GM19372 (cell line): Measurements from ENCODE around the gene NECAB2.

Source experiments
- ATAC-seq: cut with Tn5 transposase; IDR thresholded peaks from one replicate; pipeline ENCODE4 v1.9.1; 2021; ENCODE audit warnings: mild to moderate bottlenecking, low read depth, moderate library complexity; ENCODE audit not compliant: unreplicated experiment

The NECAB2 gene

DNA sequence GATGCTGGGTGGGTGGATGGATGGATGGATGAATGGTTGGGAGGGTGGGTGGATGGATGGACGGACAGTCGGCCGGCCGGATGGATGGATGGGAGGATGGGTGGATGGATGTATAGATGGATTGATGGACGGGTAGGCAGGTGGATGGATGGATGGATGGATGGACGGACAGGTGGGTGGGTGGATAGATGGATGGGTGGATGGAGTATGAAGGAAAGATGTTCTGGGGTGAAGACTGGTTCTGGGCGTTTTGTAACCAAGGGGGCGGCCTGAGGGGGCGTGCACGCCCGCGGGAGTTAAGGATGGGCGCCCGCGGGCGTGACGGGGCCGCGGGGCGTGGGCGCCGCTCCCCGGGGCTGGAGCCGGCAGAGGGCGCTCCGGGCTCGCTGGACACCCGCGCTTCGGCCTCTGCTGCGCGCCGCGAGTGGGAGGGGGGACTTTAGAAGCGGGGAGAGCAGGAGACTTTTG, at the start of gene NECAB2:
Gene NECAB2 (plus strand): TSS at position 407 of the 468 bp plus-strand sequence. CDS start 405 bp downstream, outside the sequence.
- no peak for ATAC-seq

DNA sequence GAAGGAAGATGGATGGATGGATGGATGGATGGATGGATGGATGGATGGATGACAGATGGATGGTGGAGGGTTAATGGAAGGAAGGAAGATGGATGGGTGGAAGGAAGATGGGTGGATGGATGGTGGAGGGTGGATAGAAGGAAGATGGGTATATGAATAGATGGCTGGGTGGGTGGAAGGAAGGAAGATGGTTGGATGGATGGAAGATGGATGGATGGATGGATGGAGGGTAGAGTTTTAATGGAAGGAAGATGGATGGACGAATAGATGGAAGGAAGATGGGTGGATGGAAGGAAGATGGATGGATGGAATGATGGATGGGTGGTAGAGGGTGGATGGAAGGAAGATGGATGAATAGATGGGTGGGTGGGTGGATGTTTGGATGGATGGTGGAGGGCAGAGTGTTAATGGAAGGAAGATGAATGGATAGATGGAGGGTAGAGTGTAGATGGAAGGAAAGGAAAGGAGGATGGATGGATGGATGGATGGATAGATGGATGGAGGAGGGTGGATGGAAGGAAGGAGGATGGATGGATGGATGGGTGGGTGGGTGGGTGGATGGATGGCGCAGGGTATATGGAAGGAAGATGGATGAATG, 47.1 kb upstream of the NECAB2 start:
- ATAC-seq, result no peak

DNA sequence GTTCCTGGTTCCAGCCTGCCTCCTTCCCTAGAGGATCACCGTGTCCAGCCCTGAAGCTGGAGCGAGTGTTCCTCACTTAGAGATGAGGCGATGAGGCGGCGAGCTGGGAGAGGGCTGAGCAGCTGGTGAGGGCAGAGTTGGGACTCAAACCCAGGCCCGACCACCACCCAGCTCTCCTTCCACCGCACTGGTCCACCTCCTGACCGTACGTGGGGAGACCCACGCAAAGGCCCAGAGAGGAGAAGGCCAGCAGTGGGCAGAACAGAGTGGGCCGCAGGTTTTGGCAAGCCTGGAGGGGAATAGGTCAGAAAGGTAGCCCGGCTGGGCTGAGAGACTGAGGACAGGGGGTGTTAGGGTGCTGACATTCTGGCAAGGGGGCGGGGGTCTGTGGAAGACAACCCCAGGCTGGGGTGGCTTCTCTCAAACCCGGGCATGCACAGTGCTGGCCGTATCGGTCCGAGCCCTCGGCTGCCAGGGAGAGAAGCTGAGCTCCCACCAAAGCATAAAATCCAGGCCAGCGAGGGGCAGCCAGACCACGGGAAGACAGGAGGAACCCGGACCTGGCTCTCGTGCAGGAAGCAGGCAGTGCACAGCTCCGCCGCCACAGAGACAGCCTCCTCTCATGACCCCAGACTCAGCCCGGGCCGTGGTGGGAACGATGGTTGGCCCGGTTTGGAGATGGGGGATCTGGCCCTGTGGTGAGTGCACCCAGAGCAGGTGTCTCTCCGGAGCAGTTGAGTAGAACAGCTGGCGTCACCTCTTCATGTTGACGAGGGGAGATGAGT, 44.3 kb upstream of the NECAB2 start:
- no peak for ATAC-seq

DNA sequence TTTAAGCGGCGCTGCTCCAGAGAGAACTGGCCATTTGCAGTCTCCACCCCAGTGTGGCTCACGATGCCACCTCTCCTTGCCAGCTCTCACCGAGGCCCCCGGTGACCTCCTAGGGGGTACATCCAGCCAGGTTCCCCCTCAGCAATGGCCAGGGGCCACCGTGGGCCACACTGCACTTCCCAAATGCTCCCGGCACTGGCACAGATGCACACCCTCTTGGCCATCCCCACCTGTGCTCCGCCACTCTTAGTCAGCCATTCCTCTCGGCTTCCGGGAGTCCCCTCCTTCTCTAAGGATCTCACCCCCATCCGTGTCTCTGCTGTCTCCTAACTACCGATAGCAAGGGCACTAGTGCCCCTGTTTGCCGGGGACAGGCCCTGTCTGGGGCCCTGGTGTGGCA, 43.4 kb upstream of the NECAB2 start:
- no peak for ATAC-seq

DNA sequence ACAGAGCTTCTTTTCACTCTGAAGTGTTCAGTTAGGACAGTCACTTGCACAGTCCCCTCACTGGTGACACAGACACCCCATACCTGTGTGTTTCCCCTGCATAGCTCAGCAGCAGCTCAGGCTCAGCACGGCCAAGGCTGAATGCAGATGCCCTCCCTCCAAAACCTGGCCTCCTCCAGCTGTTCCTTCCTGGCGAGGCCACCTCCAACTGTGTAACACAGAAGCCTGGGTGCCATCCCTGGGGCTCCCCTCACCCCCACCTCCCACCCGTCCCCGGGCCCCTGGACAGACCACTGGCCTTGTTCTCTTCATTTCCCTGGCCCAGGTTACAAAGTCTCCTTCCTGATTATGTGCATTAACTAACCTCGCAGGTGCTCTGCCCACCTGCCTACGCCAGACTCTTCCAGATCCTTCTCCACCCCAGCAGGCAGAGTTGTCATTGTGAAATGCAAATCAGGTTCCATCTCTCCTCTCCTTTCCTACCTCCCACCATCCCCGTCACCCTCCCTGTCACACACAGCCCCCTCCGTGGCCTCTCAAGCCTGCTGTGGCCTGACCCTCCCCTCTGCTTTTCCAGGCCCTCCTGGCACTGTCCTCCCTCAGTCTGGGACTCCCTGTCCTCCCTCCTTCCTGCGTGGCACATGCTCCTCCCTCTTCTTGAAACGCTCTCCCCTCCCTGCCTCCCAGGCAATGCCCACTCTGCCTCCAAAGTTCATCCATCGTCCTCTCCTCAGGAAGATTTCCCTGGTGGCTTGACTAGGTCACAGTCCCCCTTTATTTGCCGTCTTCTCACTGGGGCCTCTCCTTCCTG, 42.7 kb upstream of the NECAB2 start:
- ATAC-seq, result no peak

DNA sequence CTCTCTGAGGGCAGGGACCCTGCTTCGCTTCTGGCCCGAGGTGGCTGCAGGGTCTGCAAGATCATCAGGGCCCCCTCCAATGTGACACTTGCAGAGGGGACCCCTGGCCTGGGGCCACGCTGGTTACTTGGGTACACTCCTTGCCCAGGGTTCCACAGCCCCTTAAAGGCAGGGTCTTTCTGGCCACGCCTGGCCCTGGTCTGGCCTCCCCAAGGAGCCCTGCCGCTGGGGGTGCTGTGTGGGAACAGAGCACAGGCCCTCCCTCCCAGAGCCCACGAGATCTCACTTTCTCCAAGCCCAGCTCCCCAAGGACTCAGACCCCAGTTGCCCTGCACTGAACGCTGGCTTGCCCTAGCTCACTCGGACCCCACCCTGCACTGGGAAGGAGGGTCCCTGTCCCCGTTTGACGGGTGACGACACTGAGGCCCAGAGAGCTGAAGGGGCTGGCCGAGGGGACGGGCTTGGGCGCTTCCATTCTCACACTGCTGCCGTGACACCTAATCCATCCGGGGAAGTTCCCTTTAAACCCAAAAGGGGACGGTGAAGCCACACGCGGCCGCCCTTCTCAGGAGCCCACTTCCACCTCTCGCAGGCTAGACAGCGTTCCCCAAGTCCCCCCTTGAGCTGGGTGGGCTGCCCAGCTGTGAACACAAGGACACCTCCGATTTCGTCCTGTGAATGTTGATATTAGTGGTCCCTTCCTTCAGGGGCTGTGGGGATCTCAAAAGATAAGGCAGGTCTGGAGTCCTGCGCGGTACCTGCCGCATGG, 41.9 kb upstream of the NECAB2 start:
- ATAC-seq, result no peak

DNA sequence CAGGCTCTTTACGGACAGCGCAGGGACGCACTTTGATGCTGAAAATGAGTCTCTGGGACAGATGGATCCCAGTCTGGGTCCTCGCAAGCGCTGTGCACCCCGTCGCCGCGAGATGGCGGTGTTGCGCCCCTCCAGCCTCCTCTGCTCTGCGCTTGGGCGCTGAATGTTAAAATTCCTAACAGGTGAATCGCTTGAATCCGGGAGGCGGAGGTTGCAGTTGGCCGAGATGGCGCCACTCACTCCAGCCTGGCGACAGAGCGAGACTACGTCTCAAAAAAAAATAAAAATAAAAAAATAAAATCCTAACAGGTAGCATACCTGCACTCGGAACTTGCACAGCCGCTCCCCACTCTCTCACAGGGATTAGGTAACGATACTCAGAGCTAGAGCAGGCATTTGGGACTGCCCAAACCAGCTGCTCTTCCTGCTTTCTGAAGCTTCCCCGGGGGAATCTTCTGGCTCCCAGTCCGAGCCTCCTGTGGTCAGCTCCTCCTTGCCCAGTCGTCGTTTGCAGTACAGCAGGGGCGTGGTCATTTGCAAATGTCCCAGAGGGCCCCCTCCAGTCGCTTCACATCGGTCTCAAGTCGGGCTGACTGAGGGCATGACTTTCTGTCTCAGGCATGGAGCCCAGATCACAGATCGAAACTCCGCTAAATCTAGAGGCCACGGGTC, 41.2 kb upstream of the NECAB2 start:
- ATAC-seq, result peak; percentile 68

DNA sequence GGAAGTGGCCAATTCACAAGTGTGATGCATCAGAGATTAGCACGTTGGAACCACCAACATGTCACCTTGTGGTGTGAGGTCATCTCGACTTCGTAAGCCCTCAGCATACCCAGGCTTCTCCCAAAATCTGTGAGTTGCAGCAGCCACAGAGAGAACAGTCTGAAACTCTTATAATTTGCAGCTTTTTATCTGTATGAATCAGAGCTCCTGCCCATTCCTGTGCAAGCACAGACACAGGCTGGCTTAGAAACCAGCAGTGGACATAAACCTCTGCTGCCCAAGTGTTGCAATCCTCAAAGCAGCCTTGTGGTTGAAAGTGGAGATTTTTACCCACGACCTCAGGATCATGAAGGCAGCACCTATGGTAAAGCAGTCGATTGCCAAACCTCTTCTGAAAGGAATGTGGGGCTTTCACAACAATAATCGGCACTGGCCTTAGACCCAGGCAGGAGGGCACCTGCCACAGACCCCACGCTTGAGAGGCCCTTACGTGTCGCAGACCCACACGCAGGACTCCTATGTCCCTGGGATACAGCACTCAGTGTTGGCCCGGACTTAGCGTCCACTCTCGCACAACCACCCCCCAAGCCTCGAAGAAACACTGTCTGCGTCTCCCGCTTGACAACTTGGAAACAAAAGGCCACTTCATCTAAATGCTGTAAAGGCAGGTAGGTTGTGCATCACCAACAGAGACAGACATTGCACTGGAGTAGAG, 39.5 kb upstream of the NECAB2 start:
- no peak for ATAC-seq

DNA sequence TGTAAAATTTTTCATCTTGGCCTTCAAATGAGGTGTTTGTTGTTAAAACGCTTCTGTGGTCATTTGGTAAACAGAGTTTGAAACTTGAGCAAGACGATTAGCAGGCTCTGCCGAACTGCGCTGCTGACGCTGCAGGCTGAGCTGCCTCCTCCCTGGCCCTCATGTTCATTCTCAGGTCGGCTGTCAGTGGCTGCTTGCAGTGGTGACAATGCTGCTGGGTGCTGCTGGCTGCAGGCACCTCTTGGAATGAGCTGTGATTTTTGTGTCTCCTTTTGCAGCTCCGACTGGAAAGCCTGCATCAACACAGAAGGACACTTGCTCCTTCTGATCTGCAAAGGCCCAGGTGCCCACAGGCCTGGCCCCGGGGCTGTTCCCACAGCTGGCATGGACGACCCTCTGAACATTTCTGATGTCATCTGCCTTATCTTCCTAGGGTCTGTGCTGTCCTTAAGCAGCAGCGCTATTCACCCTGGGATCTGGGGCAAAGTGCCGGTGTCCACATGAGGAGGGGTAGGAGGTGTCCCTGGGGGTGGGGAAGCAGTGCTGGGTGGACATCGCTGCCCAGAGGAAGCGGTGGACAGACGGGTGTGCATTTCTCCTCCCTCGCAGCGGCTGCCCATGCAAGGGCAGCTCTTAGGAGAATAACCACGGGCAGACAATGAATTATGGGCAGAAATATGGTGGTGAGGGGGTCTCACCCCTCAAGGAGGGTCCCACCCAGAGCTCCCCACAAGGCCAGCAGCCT, 38.1 kb upstream of the NECAB2 start:
- ATAC-seq, result no peak

DNA sequence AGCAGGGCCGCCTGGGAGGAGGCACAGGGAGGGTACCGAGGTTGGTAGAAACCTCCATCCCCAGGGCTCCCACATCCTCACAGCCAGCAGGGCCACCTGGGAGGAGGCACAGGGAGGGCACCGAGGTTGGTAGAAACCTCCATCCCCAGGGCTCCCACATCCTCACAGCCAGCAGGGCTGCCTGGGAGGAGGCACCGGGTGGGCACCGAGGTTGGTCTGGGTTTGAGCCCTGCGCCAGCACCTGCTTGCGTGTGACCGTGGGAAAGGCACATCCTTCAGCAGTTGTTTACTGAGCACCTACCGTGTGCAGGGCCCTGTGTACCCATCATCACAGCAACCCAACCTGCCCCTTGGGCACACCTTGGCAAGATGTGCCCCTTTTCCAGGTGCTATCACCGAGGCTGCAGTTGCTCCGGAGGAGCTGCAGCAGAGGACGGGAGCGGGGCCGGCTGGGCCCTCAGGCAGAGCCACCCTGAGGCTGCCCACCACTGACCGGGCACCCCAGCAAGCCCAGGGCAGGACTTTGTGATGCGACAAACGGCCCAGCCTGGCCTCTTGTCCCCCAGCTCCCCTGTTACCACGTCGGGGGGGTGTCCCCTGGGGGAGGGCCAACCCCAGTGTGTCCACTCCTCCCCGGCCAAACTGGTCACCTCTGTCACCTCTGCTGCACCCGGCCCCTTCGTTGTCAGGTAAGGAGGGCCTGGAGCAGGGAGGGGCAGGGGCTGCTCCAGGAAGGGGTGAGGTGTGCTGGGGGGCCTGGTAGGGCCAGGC, 37.1 kb upstream of the NECAB2 start:
- no peak for ATAC-seq

DNA sequence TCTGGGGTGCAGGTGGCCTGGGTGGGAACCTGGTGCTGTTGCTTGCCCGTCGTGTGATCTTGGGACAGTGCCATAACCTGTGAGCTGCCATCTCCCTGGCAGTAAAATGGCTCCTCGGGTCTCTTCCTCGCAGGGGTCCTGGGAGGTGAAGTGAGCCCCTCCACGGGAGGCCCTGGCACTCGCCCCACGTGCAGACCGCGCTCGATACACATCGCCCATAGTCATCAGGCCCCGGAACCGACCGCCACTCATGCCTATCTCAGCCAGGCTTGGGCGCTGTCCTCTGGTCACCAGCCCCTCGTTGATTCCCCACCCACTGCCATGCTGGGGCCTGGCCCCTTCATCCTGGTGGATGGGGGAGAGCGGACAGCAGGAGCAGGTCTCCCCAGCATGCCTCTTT, 36.5 kb upstream of the NECAB2 start:
- no peak for ATAC-seq

DNA sequence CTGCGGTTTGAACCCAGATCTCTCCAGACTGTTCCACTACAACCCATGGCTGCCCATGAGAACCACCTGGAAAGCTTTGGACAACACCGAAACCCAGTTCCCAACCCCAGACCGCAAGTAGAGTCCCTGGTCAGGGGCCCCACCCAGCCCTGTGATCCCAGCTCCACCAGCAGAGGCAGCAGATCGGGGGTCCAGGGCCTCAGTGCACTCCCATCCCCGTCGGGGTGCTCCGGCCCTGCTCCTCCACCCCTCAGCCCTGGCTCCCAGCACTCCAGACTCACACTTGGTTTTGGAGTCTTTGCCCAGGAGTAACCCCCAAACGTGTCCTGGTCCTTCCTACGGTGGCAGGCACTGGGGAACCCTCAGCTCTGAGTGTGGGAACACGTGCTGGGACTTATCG, 35.7 kb upstream of the NECAB2 start:
- ATAC-seq, result no peak

DNA sequence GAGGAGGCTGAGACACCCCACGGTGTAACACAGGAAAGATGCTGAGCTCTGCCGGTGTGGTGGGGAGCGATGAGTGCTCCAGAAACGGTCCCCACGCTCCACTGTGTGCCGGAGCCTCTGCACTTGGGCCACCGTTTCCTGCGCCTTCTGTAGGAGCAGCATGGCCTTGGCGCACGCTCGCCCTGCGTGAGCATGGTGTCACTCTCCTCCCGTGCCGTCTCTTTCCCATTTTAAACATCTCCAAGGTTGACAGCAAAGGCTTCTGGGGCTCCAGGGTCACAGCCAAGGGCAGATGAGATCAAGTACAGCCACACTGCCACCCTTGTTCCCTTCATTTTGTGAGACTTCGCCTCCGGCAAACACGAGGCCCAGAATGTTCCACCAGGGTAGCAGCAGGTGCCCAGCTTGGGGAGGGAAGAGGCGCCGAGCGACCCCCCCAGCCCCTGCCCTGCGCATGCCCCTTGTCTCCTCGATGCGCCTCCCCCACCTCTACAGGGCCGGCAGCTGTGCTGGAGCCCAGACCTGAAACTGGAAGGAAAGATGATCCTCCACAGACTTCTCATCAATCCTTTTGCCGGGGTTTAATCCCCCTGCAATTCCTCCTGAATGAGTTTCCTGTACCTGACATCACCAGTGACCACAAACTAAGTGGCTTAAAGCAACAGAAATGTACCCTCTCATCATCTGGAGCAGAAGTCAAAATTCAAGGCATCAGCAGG, 34.9 kb upstream of the NECAB2 start:
- ATAC-seq, result no peak

DNA sequence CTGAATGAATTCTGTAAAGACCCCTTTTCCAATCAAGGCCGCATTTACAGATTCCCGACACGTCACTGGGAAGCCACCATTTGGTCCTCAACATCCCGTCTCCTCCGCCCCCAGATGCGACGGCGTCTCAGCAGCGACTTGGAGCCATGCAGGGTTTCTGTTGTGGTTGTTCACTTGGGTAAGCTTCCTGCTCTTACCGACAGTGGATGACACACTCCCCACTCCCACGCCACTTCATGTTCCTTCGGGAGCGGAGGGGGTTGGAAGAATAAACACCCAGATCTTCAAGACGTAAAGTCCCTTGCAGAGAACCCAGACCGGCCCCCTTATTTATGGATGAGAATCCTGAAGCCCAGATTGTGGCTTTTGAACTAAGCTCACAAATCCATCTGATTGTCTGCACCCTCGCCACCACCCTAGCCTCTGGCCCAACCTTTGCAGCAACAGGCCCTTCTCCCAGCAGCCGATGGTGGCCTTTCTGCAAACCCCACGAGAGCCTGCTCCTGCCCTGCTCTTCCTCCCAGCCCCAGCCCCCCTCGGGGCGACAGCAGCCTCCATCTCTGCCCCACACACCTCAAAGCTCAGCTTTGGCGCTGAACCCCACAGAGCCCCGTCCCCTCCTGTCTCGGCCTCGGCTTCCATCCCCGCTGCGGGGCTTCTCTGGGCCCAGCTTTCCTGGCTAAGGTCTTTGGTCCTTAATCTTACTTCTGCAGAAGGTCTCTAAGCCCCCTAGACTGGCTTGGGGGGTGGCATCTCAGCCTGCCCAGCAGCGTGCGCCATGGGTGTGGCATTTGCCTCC, 34.0 kb upstream of the NECAB2 start:
- no peak for ATAC-seq

DNA sequence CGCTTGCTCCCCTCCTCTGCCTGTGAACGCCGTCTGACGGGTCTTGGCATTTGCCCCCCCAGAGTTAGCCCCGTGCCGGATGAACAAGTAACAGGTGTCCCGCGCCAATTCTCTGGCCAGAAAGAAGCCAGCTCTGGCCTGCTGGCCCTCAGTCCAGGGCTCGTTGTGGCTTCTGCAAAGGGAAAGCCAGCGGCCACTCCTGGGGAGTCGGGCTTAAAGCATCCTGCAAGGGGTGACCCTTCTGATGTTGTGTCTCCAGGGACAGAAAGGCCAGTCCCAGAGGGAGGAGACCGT, 33.4 kb upstream of the NECAB2 start:
- no peak for ATAC-seq

DNA sequence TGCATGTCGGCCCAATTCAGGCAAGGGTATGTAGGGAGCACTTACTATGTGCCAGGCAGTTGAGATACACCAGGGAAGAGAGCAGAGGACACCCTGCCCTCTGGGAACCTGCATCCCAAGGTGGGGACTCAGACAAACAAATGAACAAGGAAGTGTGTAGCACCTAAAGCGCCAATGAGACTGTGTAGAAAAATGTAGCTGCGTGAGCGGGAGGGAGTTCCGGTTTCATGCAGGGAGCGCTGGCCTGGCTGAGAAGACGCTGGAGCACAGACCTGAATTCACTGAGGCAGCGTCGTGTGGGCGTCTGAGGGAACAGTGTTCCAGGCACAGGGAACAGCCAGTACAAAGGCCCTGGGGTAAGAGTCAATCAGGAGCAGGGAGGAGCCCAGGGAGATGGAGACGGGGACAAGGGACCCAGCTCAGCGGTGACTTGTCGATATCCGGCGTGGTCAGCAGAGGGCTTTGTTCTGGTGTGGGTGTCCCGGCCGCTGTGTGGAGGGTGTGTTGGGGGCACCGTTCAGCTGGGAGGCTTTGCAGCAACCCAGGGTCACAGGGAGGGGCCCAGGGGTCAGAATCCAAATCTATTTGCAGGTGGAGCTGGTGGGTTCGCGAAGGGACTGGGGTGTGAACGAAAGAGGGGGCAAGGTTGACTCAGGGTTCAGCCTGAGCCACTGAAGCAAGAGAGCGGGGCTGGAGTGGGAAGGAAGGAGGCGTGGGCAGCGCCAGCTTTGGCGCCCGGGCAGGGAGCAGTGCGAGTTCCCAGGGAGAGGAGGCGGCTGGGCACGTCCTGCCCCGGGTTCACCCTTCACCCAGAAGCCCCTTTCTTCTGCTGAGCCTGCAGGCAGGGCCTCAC, 32.8 kb upstream of the NECAB2 start:
- ATAC-seq, result no peak
